ENCODE results near the gene TSC2.
A peak's percentile ranks its signal among the peaks of the same experiment; 100 is the strongest.
"Not testable (repeated sequence)": the region's sequence is repeated elsewhere in the genome, so short reads cannot be mapped to it uniquely, and the experiment has no call there.

TSC2 gene

DNA sequence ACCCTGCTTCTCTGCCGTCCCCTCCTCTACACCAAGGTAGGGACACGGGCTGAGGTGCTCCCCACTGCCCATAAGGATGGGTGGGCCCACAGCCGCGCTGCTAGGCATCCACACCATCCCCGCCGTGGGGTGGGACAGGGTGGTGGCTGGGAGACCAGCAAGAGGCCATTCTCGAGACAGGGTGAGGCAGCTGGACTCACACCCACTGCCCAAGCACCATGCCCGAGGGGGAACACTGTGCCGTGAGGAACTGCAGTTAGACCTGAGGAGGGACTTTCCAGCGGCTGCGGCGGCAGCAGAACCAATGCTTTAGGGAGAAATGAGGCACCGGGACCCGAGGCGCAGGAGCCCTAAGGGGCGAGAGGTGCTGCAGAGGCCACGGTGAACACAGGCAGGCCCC lies 74.6 kb downstream of the TSC2 start:
- no peak for DNase-seq (ENCODE audit: low read depth in 2 of 2)

GRCh38 chr16:2122934-2123683 lies 75.3 kb downstream of the TSC2 start:
- DNase-seq (ENCODE audit: low read depth in 2 of 2) = not testable (repeated sequence)

DNA sequence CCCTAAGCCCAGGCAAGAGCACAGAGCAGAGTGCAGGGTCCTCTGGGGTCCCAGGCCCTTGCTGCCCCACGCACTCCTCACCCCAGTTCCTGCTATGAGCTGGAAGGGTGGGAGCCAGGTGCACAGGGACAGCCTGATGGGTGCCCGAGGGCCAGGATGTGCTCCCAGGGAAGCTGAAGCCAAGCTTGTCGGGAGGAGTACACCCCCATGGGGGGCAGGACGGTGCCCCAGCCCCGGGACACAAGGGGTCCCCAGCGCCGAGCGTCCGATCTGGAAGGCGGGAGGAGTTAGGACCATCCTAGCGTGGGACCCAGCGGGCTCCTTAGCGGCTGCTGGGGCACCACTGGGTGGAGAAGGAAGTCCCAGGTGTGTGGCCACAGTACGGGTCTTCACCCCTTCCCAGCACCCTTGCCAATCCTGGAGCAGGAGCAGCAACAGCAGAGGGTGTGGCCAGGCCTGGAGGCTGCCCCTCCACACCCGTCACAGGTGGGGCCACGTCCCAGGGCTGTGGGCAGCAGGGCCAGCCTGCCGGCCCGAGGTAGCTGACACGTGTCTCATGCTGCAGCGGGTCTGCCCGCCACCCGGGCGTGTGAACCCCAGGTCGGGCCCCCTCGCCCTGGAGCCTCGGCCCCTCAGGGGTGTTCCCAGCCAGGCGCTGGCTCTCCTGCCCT lies 76.1 kb downstream of the TSC2 start:
- not testable (repeated sequence) for DNase-seq (ENCODE audit: low read depth in 2 of 2)

- DNase-seq (ENCODE audit: low read depth in 2 of 2) = not testable (repeated sequence)
These were observed 76.5 kb downstream of the TSC2 start for GRCh38 chr16:2124377-2124693.

GRCh38 chr16:2124694-2125444 lies 77.1 kb downstream of the TSC2 start:
- not testable (repeated sequence) for DNase-seq (ENCODE audit: low read depth in 2 of 2)

- not testable (repeated sequence) for DNase-seq (ENCODE audit: low read depth in 2 of 2)
These were observed 77.8 kb downstream of the TSC2 start for GRCh38 chr16:2125609-2126008.

GRCh38 chr16:2126161-2126743 lies 78.5 kb downstream of the TSC2 start:
- not testable (repeated sequence) for DNase-seq (ENCODE audit: low read depth in 2 of 2)

DNA sequence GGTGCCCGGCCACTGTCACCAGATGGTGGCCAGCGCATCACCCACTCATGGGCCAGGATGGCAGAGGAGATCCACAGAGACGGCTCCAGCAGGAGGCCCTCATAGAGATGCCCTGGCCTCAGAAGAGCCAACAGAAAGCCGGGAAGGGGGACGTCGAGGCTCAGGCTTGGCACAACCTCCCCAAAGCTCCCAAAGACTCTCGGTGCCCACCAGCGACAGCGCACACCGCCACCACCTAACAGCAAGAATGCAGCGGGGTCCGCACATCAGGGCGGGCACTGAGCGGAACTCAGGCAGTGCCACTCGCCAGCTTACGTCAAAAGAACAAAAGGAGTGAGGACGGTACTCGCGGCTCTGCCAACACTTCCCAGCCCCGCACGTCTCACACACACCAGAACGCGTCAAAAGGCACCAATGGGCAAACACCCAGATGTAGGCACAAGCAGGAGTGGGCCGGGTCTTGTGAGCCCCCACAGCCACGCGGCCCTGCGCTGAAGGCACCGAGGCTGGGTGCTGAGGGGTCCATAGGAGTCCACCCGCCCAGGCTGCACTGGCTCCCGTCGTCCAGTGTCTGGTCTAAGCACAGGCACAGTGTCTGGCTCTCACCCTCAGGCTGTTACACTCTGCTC lies 79.3 kb downstream of the TSC2 start:
- not testable (repeated sequence) for DNase-seq (ENCODE audit: low read depth in 2 of 2)

DNA sequence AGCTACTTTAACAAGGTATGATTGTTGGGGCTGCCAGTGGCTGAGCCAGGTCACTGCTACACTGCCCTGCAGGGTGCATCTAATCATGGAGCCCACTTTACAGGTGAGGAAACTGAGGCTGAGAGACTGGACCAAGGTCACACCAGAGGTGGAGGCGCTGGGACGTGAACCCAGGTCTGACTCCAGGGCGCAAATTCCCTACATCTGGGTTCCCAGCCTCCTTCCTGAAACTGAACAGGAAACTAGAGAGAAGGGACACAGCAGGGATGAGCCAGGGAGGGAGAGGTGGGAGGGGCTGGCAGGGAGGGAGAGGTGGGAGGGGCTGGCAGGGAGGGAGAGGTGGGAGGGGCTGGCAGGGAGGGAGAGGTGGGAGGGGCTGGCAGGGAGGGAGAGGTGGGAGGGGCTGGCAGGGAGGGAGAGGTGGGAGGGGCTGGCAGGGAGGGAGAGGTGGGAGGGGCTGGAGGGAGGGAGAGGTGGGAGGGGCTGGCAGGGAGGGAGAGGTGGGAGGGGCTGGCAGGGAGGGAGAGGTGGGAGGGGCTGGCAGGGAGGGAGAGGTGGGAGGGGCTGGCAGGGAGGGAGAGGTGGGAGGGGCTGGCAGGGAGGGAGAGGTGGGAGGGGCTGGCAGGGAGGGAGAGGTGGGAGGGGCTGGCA lies 80.0 kb downstream of the TSC2 start:
- peak in 1 of 2 donors; percentile 19 for DNase-seq (ENCODE audit: low read depth in 2 of 2)

GRCh38 chr16:2129251-2129650 lies 81.5 kb downstream of the TSC2 start:
- not testable (repeated sequence) for DNase-seq (ENCODE audit: low read depth in 2 of 2)

GRCh38 chr16:2129890-2130447 lies 82.2 kb downstream of the TSC2 start:
- not testable (repeated sequence) for DNase-seq (ENCODE audit: low read depth in 2 of 2)

GRCh38 chr16:2133797-2134196 lies 86.0 kb downstream of the TSC2 start:
- not testable (repeated sequence) for DNase-seq (ENCODE audit: low read depth in 2 of 2)

GRCh38 chr16:2135071-2135470 lies 87.3 kb downstream of the TSC2 start:
- DNase-seq (ENCODE audit: low read depth in 2 of 2) = not testable (repeated sequence)

DNA sequence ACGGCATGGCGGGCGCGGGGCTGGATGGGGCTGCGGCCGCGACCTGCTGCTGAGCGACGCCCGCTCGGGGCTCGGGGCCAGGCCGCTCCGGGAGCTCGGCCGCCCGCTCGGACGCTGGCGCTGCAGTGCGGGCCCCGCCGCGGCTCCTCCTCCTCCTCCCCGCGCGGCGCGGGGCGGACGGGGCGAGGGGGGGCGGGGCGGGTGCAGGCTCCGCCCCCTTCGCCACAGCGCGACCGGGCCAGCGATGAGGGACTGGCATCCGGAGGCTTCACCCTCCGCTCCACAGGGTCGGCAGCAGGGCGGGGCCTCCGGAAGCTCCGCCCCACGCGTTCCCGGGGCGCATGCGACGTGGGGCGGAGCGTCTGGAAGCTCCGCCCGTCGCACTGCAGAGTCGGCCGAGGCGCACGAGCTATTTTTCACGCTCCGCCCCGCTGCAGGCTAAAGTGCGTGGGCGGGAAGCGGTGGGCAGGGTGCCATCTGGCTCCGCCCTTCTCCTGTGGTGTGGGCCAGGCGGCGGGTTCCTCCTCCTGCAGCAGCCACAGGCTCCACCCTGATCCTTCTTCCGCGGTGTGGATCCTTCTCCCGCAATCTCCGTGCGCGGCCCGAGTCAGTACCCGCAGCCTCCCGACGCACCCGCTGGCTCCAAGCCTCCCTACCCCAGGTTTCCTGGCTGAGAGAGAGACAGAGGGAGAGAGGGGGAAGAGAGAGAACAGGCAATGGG lies 88.1 kb downstream of the TSC2 start, which contains the start of gene PKD1:
Gene PKD1, minus strand, starts transcription at position 129 of the 721 bp plus-strand sequence. CDS start 209 bp downstream, outside the sequence.
- DNase-seq (ENCODE audit: low read depth in 2 of 2) = peak; percentile 97 to 98
